Psoas muscle (tissue), 8 donors: ENCODE measurements around the gene PPP1R11. TPM values are rescaled to one million over a fixed set of nuclear protein-coding genes. Genes with fewer than 3 reads are reported as not detected.
A peak's percentile ranks its signal among the peaks of the same experiment; 100 is the strongest.

Source experiments
- ATAC-seq, 4 donors: fragments of 200-7000 bp; cut with Tn5 transposase; one replicate each; pipeline ENCODE4 v1.9.1; 2020; ENCODE audit warnings: moderate library complexity in 3 of 4, mild to moderate bottlenecking in 2 of 4
- DNase-seq, 2 donors: peaks; one replicate each; pipeline ENCODE4 v3.0.0-alpha.2; 2020
- H3K27ac ChIP-seq: fragments of 200-600 bp; one replicate; pipeline ENCODE4 v1.8.0; 2022
- H3K27me3 ChIP-seq, 3 donors: fragments of 200-600 bp in 1 of 3; one replicate each; pipeline versions ENCODE4 v1.6.1 to v1.8.0; 2013 to 2022; ENCODE audit warnings: low read length in 2 of 3, mild to moderate bottlenecking in 2 of 3, moderate library complexity in 1 of 3; ENCODE audit not compliant: insufficient read depth in 3 of 3
- H3K36me3 ChIP-seq, 2 donors: fragments of 200-600 bp in 1 of 2; one replicate each; pipeline versions ENCODE4 v1.6.1 to v1.8.0; 2013 to 2022; ENCODE audit warnings: low read depth in 1 of 2, mild to moderate bottlenecking in 1 of 2, moderate library complexity in 1 of 2; ENCODE audit not compliant: insufficient read depth in 1 of 2
- H3K4me1 ChIP-seq: fragments of 200-600 bp; one replicate; pipeline ENCODE4 v1.8.0; 2022
- H3K4me3 ChIP-seq: fragments of 200-600 bp; one replicate; pipeline ENCODE4 v1.8.0; 2022; ENCODE audit warnings: mild to moderate bottlenecking
- H3K9me3 ChIP-seq: fragments of 200-600 bp; one replicate; pipeline ENCODE4 v1.8.0; 2022
- WGBS, 3 donors: extraction: QIAGEN DNeasy Blood & Tissue Kit; methylation state at CpG; one replicate each; pipeline versions ENCODE4 v1.1.6 to v1.1.7; 2013; 5-methylcytosine and 5-hydroxymethylcytosine counted together
- intact Hi-C, 2 donors: fragments of 100-400 bp; cut with DNase I; formaldehyde crosslinking; loops; one replicate each; pipeline versions ENCODE4 v1.11.0 to v1.14.2; 2022
- polyA plus RNA-seq, 3 donors: library from polyadenylated mRNA; stranded (reverse); fragments of 200-250 nt; gene quantifications; one replicate each; pipeline ENCODE4 v1.2.3, GENCODE V29; 2013
- total RNA-seq, 4 donors: library from RNA; stranded (reverse); fragmentation: NEBNext Ultra II Directional in 2 of 4; extraction: Animal tissue kit (Norgen Biotek cat#: 25700) in 2 of 4; gene quantifications; one replicate each; pipeline versions ENCODE4 v1.2.1 to v1.2.4, GENCODE V29; 2021 to 2023
- TF ChIP-seq, protein P1 (sequence below): fragments of 200-600 bp; IDR thresholded peaks from one replicate; pipeline ENCODE4 v1.8.0; 2022; ENCODE audit warnings: antibody characterized with exemption
- donor health status: healthy with polysubstance abuse.
- donor health status: DM: no; HTN: no; CAD: no; lungs with moderate emphysema.
- donor health status: Bipolar disorder and iron deficiency.
- donor health status: healthy.
- donor health status: DM: yes; HTN: yes; CAD: no.
- donor health status: DM: no; HTN: no; CAD: no.
- donor health status: DM: no; HTN: no; CAD: no.
- donor health status: DM: yes; HTN: yes; CAD: no.

The PPP1R11 gene
- total and polyA plus RNA-seq, 7 donors, result 31.9 to 81.2 (median 48.5) TPM

DNA sequence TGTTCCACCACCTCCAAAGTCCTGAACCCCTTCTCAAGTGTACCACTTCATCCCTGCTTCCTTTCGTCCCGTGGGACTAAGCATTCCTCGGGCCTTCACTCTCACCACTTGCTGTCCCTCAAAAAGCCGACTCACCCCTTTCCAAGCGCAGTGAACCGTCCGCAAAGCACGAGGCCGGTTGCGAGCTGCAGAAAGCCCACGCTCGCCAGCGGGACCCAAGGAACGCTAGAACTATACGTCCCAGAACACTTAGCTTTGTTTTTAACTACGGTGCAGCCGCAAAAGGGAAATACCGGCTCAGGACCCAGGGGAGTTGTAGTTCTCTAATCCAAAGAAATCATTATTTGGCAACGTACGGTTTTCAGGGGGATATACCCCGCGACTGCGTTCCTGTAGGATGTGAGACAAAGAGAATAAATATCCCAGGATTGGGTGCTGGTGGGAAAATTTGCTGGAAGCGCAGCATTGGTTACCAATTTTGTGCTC, 6.3 kb upstream of the PPP1R11 start:
- 0 to 1% (median 0%) methylated on average over 24 of the region's 24 CpGs for WGBS, 3 donors
- intact Hi-C loops, result no loop called here
- Histone ChIP-seq H3K27ac (peak overlapping the region; percentile 87), H3K27me3 (no peaks in the 10 kb centered on the region), H3K9me3 (no peaks in the 10 kb centered on the region), H3K36me3 (peaks cover 6 to 62% of the 10 kb centered on the region in 2 donors), H3K4me1 (peaks cover 34% of the 10 kb centered on the region), H3K4me3 (peak overlapping the region; percentile 94)
- TF ChIP-seq, protein P1, sequence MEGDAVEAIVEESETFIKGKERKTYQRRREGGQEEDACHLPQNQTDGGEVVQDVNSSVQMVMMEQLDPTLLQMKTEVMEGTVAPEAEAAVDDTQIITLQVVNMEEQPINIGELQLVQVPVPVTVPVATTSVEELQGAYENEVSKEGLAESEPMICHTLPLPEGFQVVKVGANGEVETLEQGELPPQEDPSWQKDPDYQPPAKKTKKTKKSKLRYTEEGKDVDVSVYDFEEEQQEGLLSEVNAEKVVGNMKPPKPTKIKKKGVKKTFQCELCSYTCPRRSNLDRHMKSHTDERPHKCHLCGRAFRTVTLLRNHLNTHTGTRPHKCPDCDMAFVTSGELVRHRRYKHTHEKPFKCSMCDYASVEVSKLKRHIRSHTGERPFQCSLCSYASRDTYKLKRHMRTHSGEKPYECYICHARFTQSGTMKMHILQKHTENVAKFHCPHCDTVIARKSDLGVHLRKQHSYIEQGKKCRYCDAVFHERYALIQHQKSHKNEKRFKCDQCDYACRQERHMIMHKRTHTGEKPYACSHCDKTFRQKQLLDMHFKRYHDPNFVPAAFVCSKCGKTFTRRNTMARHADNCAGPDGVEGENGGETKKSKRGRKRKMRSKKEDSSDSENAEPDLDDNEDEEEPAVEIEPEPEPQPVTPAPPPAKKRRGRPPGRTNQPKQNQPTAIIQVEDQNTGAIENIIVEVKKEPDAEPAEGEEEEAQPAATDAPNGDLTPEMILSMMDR, result no peak
- DNase-seq (peak; percentile 41 to 69), ATAC-seq (peak; percentile 13 to 57 (median 24))

DNA sequence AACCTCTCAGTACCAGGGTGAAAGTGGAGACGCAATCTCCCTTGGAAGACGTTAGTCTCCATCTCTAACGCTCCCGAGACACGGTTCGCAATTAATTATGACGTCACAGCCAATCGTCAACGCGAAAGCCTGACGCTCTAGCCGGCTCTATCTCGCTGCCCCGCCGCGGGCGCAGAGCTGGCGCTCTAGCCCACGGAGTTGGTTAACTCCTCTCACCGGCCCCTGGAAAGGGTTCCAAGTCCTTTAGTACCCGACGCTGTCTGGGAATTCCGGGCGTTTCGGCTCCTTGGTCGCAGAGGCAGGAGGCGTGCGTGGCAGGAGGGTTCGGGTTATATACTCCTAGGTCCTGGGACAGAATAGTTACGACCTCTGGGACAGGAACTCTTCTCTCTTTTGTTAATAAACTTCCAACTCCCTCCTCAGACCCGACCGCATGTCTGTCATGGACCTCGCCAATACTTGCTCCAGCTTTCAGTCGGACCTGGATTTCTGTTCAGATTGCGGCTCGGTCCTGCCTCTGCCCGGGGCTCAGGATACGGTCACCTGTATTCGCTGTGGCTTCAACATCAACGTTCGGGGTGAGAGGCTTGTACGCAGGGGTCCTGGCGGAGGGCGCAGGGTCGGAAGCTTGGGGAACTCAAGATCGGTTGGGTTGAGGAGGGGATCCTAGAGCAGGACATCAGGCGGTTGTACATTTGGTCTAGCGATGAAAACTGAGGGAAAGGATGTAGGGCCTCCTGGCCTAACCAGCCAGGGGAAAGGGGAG, 5.7 kb upstream of the PPP1R11 start, which contains the start of gene POLR1H:
TSS of gene POLR1H (plus strand) at position 174 of the 766 bp plus-strand sequence. CDS start at position 434, 260 bp downstream.
- peaks cover 40% of the 10 kb centered on the region for H3K4me1 ChIP-seq
- peaks cover 6 to 57% of the 10 kb centered on the region in 2 donors for H3K36me3 ChIP-seq
- 0 to 1% (median 0%) methylated on average over 48 of the region's 48 CpGs for WGBS, 3 donors
- H3K27me3 ChIP-seq, result no peaks in the 10 kb centered on the region
- peak within 1 kb of the TSS; percentile 94 for H3K4me3 ChIP-seq
- H3K27ac ChIP-seq, result peak within 1 kb of the TSS; percentile 87
- intact Hi-C loops, result no loop called here
- TF ChIP-seq, protein P1, result no peak
- peak; percentile 98 to 99 (median 99) for ATAC-seq
- H3K9me3 ChIP-seq, result no peaks in the 10 kb centered on the region
- DNase-seq, result peak; percentile 92 to 95

DNA sequence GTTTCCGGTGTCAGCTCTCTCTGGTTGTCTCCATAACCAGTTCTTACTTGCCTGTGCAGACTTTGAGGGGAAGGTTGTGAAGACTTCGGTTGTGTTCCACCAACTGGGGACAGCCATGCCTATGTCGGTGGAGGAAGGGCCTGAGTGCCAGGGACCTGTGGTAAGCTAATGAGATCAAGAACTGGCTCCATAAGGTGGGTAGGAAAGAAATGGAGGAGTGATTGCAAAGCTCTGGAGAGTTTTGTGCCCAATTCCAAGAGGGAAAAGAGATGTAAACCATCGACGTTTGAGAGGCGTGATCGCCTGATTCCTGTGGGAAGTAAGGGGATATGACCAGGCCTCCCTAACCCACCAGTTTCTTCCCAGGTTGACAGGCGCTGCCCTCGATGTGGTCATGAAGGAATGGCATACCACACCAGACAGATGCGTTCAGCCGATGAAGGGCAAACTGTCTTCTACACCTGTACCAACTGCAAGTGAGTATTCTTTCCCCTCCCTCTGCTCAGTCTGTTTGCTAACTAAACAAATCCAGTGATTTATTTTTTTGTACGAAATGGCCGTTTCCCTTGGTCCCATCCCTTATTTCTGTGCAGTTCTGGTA, 5.0 kb upstream of the PPP1R11 start:
- Histone ChIP-seq H3K27me3 (no peaks in the 10 kb centered on the region), H3K4me3 (peak overlapping the region; percentile 94), H3K4me1 (peaks cover 40% of the 10 kb centered on the region), H3K27ac (peak overlapping the region; percentile 87), H3K36me3 (peaks cover 6 to 50% of the 10 kb centered on the region in 2 donors), H3K9me3 (no peaks in the 10 kb centered on the region)
- TF ChIP-seq, protein P1, result no peak
- WGBS, 3 donors, result 40 to 49% (median 46%) methylated on average over 13 of the region's 13 CpGs
- DNase-seq, result no peak
- intact Hi-C loops, result no loop called here
- ATAC-seq, result peak in 2 of 4 donors; percentile 34 to 44

GRCh38 chr6:30062471-30063178, 4.4 kb upstream of the PPP1R11 start:
- DNase-seq, result no peak
- Histone ChIP-seq H3K27ac (peak overlapping the region; percentile 87), H3K27me3 (no peaks in the 10 kb centered on the region), H3K36me3 (peaks cover 6 to 43% of the 10 kb centered on the region in 2 donors), H3K4me3 (peak overlapping the region; percentile 94), H3K9me3 (no peaks in the 10 kb centered on the region), H3K4me1 (peaks cover 42% of the 10 kb centered on the region)
- no peak for ATAC-seq
- WGBS, 3 donors, result 83 to 92% (median 87%) methylated on average over 7 of the region's 7 CpGs
- intact Hi-C loops, result no loop called here
- TF ChIP-seq, protein P1, result no peak
